HCT116 (cell line): ENCODE measurements around the gene RAB42. TPM values are rescaled to one million over a fixed set of nuclear protein-coding genes. Genes with fewer than 3 reads are reported as not detected.

Experiments
- ATAC-seq: fragments of 200-7000 bp; cut with Tn5 transposase; 2 replicates; pipeline ENCODE4 v1.9.1; 2020; ENCODE audit warnings: mild to moderate bottlenecking, moderate library complexity
- BruUV-seq: library from RNA; stranded (reverse); fragments of 400-500 nt; replicated peaks from 2 replicates; lab custom pipeline; 2021; lab: Mats Ljungman, UMichigan
- CTCF ChIA-PET: fragments of 300-600 bp; sonication (Branson Sonifier 250); formaldehyde crosslinking; loops from one replicate; lab custom pipeline; 2021; ENCODE audit warnings: antibody characterized with exemption; lab: Charles Lee
- POLR2A ChIA-PET: fragments of 300-600, 350-600 bp; sonication (Branson Sonifier 250); formaldehyde crosslinking; loops from one replicate; lab custom pipeline; 2021; ENCODE audit warnings: antibody characterized with exemption; lab: Charles Lee
- RAD21 ChIA-PET, 2 experiments: fragments of 300-600 bp; sonication (Branson Sonifier 250); formaldehyde crosslinking; loops; one replicate each; lab custom pipeline; 2023; ENCODE audit warnings: low total read pairs in 2 of 2; ENCODE audit not compliant: uncharacterized antibody in 2 of 2, unreplicated experiment in 2 of 2, low non-redundant PET in 1 of 2; lab: Charles Lee
- DNase-seq: peaks from one replicate; pipeline ENCODE4 v3.0.0-alpha.2; 2010; ENCODE audit warnings: low read depth, low spot score
- H2AFZ ChIP-seq: fragments of 200-600 bp; shearing (Covaris generic), sonication (generic); 2 replicates; pipeline ENCODE4 v1.6.1; 2017; ENCODE audit warnings: low read depth, mixed run types, mixed read lengths, antibody characterized with exemption, low read length; ENCODE audit not compliant: poor library complexity, severe bottlenecking
- H3K27ac ChIP-seq: 2 replicates; pipeline ENCODE4 v1.5.1; 2012; ENCODE audit warnings: low read depth, low read length
- H3K27me3 ChIP-seq: fragments of 200-600 bp; sonication (generic); 2 replicates; pipeline ENCODE4 v1.6.1; 2016; ENCODE audit warnings: mixed run types, low read length, mixed read lengths; ENCODE audit not compliant: insufficient read depth
- H3K36me3 ChIP-seq, 2 experiments: fragments of 200-500 bp in 1 of 2; fragments of 200-600 bp in 1 of 2; sonication (Bioruptor generic) in 1 of 2; sonication (generic) in 1 of 2; 2 replicates each; pipeline versions ENCODE4 v1.5.1 to v1.6.1; 2014 to 2016; ENCODE audit warnings: low read length in 2 of 2, inconsistent platforms in 1 of 2, mixed read lengths in 1 of 2, mixed run types in 1 of 2; ENCODE audit not compliant: insufficient read depth in 2 of 2, control insufficient read depth in 1 of 2
- H3K4me1 ChIP-seq, 2 experiments: fragments of 200-600 bp in 1 of 2; sonication (generic) in 1 of 2; 2 replicates each; pipeline versions ENCODE4 v1.5.1 to v1.6.1; 2012 to 2017; ENCODE audit warnings: low read length in 2 of 2, inconsistent platforms in 1 of 2, mild to moderate bottlenecking in 1 of 2, mixed read lengths in 1 of 2, mixed run types in 1 of 2, moderate library complexity in 1 of 2; ENCODE audit not compliant: insufficient read depth in 2 of 2, control insufficient read depth in 1 of 2
- H3K4me2 ChIP-seq: fragments of 200-600 bp; sonication (generic); 2 replicates; pipeline ENCODE4 v1.6.1; 2017; ENCODE audit warnings: mixed run types, low read length, mixed read lengths
- H3K4me3 ChIP-seq, 2 experiments: fragments of 200-600 bp in 1 of 2; sonication (generic) in 1 of 2; replicated peaks in 1 of 2; 2 replicates each; pipeline ENCODE4 v1.5.1; 2011 to 2016; ENCODE audit warnings: low read length in 2 of 2, control low read depth in 1 of 2, low read depth in 1 of 2, mild to moderate bottlenecking in 1 of 2, mixed read lengths in 1 of 2, mixed run types in 1 of 2
- H3K79me2 ChIP-seq: fragments of 200-600 bp; sonication (generic); 2 replicates; pipeline ENCODE4 v1.6.1; 2017; ENCODE audit warnings: mild to moderate bottlenecking, mixed run types, low read length, moderate library complexity, mixed read lengths; ENCODE audit not compliant: insufficient read depth
- H3K9ac ChIP-seq: fragments of 200-600 bp; sonication (generic); 2 replicates; pipeline ENCODE4 v1.6.1; 2016; ENCODE audit warnings: low read length, mixed read lengths
- H3K9me2 ChIP-seq: fragments of 200-600 bp; sonication (generic), shearing (Covaris generic); 2 replicates; pipeline ENCODE4 v1.6.1; 2017; ENCODE audit warnings: mixed run types, mild to moderate bottlenecking, moderate library complexity; ENCODE audit not compliant: insufficient read depth
- H3K9me3 ChIP-seq, 2 experiments: fragments of 200-500 bp in 1 of 2; fragments of 200-600 bp in 1 of 2; sonication (Bioruptor generic) in 1 of 2; sonication (generic) in 1 of 2; 2 replicates each; pipeline ENCODE4 v1.6.1; 2014 to 2017; ENCODE audit warnings: low read length in 2 of 2, mixed read lengths in 2 of 2, inconsistent platforms in 1 of 2, low read depth in 1 of 2, mild to moderate bottlenecking in 1 of 2, mixed run types in 1 of 2, moderate library complexity in 1 of 2; ENCODE audit not compliant: control insufficient read depth in 1 of 2, insufficient read depth in 1 of 2
- H4K20me1 ChIP-seq: fragments of 200-600 bp; sonication (generic), shearing (Covaris generic); 2 replicates; pipeline ENCODE4 v1.6.1; 2017; ENCODE audit warnings: mixed run types, mild to moderate bottlenecking, moderate library complexity; ENCODE audit not compliant: insufficient read depth
- ATF3 ChIP-seq: IDR thresholded peaks from 2 replicates; pipeline ENCODE4 v1.6.1; 2012
- CBX3 ChIP-seq: IDR thresholded peaks from 2 replicates; pipeline ENCODE4 v1.6.1; 2012; ENCODE audit warnings: low read depth
- CTCF ChIP-seq, 3 experiments: fragments of 200-600 bp in 1 of 3; sonication (generic) in 1 of 3; IDR thresholded peaks in 2 of 3; conservative IDR thresholded peaks in 1 of 3; 2 replicates each; pipeline ENCODE4 v1.5.1; 2012 to 2017; ENCODE audit warnings: low read depth in 2 of 3, low read length in 2 of 3, antibody characterized with exemption in 1 of 3, borderline replicate concordance in 1 of 3, control low read depth in 1 of 3, mild to moderate bottlenecking in 1 of 3, mixed read lengths in 1 of 3, mixed run types in 1 of 3, moderate library complexity in 1 of 3; ENCODE audit not compliant: insufficient read depth in 1 of 3
- ELF1 ChIP-seq: IDR thresholded peaks from 2 replicates; pipeline ENCODE4 v1.6.1; 2012; ENCODE audit warnings: low read depth, borderline replicate concordance
- EZH2 ChIP-seq: fragments of 200-600 bp; sonication (generic); IDR thresholded peaks from 2 replicates; pipeline ENCODE4 v1.6.1; 2017; ENCODE audit warnings: antibody characterized with exemption, mixed run types
- EZH2phosphoT487 ChIP-seq: fragments of 200-600 bp; IDR thresholded peaks from 2 replicates; pipeline ENCODE4 v1.6.1; 2018; ENCODE audit warnings: antibody characterized with exemption, borderline replicate concordance
- JUND ChIP-seq: IDR thresholded peaks from 2 replicates; pipeline ENCODE4 v1.6.1; 2012
- MAX ChIP-seq: IDR thresholded peaks from 2 replicates; pipeline ENCODE4 v1.6.1; 2012
- POLR2A ChIP-seq: IDR thresholded peaks from 2 replicates; pipeline ENCODE4 v1.7.0; 2011; ENCODE audit warnings: borderline replicate concordance; ENCODE audit not compliant: insufficient read depth, insufficient read length; ENCODE audit errors: extremely low read depth
- RAD21 ChIP-seq: IDR thresholded peaks from 2 replicates; pipeline ENCODE4 v1.6.1; 2012; ENCODE audit warnings: low read depth, mild to moderate bottlenecking
- REST ChIP-seq: IDR thresholded peaks from 2 replicates; pipeline ENCODE4 v1.6.1; 2012; ENCODE audit warnings: low read depth
- SIN3A ChIP-seq: IDR thresholded peaks from 2 replicates; pipeline ENCODE4 v1.6.1; 2012; ENCODE audit warnings: low read depth
- SP1 ChIP-seq: IDR thresholded peaks from 2 replicates; pipeline ENCODE4 v1.6.1; 2012; ENCODE audit warnings: low read depth
- YY1 ChIP-seq: IDR thresholded peaks from 2 replicates; pipeline ENCODE4 v1.6.1; 2011; ENCODE audit warnings: low read length, low read depth, moderate library complexity, mild to moderate bottlenecking; ENCODE audit not compliant: insufficient replicate concordance; ENCODE audit errors: extremely low read depth
- ZBTB33 ChIP-seq: IDR thresholded peaks from 2 replicates; pipeline ENCODE4 v1.6.1; 2011; ENCODE audit warnings: mild to moderate bottlenecking, low read length, moderate library complexity; ENCODE audit not compliant: insufficient replicate concordance; ENCODE audit errors: extremely low read depth
- ZNF274 ChIP-seq: fragments of 200-500 bp; sonication (Bioruptor generic); IDR thresholded peaks from 2 replicates; pipeline ENCODE4 v1.6.1; 2014; ENCODE audit warnings: mild to moderate bottlenecking, low read depth, low read length, inconsistent platforms
- intact Hi-C: fragments of 100-400 bp; cut with micrococcal nuclease; formaldehyde crosslinking; loops from 2 replicates; pipeline ENCODE4 v1.10.0; 2022
- total RNA-seq: library from RNA; stranded (reverse); gene quantifications from one replicate; pipeline ENCODE4 v1.2.1, GENCODE V29; 2021; ENCODE audit not compliant: unreplicated experiment

RAB42 gene
- total RNA-seq, 1 experiment from 2014 or later, result not detected

GRCh38 chr1:28552758-28553663 lies 39.1 kb upstream of the RAB42 start, which contains the start of gene TRNAU1AP:
TRNAU1AP (plus strand) TSS chr1:28553085; CDS start chr1:28553111, 26 bp downstream.
- peak within 1 kb of the TSS; percentile 90 for H3K27ac ChIP-seq
- H3K36me3 ChIP-seq, result peaks cover 0 to 2% of the 10 kb centered on the region in 2 experiments; a peak in 1 of 4 replicates
- ChIA-PET POLR2A (interaction anchor here (1.1 to 2.2 kb wide), 6 partner anchors 24 to 35 kb away, joined by 3 to 14 read pairs (median 6); no protein-coding TSS in a partner anchor), RAD21 (no interaction called here), CTCF (interaction anchor here (1.0 to 1.4 kb wide), 2 partner anchors 12 to 26 kb away, joined by 3 to 6 read pairs; no protein-coding TSS in a partner anchor)
- no peaks in the 10 kb centered on the region for H3K9me3 ChIP-seq
- DNase-seq, result peak; percentile 91
- H2AFZ ChIP-seq, result peak within 1 kb of the TSS; percentile 89
- no peaks in the 10 kb centered on the region for H4K20me1 ChIP-seq
- peaks cover 6 to 22% of the 10 kb centered on the region in 2 experiments; a peak in 3 of 4 replicates for H3K4me1 ChIP-seq
- H3K9me2 ChIP-seq, result no peaks in the 10 kb centered on the region
- intact Hi-C loops, result loop anchor here (2.0 kb wide), 1 partner anchor 34 kb away; no protein-coding TSS in a partner anchor
- H3K27me3 ChIP-seq, result no peaks in the 10 kb centered on the region
- H3K4me2 ChIP-seq, result peak within 1 kb of the TSS; percentile 96
- peak within 1 kb of the TSS; percentile 85 to 99 for H3K4me3 ChIP-seq
- BruUV-seq, result no TSS peak
- ATAC-seq, result peak; percentile 92
- peaks cover 13% of the 10 kb centered on the region for H3K79me2 ChIP-seq
- peak within 1 kb of the TSS; percentile 96 for H3K9ac ChIP-seq
- TF ChIP-seq ELF1, result peak; percentile 58; the same call in 1 of the 2 replicates
- TF ChIP-seq REST, result no peak
- TF ChIP-seq SIN3A, result peak; percentile 82; the same call in 1 of the 2 replicates
- TF ChIP-seq MAX, result peak; percentile 89
- peak; percentile 78 for TF ChIP-seq POLR2A
- no peak for TF ChIP-seq CTCF (IDR thresholded peaks at IDR 0.05 in 2 of 3, conservative IDR thresholded peaks at IDR 0.05 in 1 of 3; ENCODE audit: borderline replicate concordance in 1 of 3, insufficient read depth in 1 of 3, low read depth in 2 of 3, low read length in 2 of 3)
- TF ChIP-seq YY1, result peak; percentile 94
- TF ChIP-seq ZBTB33, result no peak
- TF ChIP-seq SP1, result peak; percentile 97
- no peak for TF ChIP-seq ZNF274
- TF ChIP-seq ATF3, result no peak
- TF ChIP-seq EZH2, result no peak
- no peak for TF ChIP-seq EZH2phosphoT487
- TF ChIP-seq RAD21, result no peak
- no peak; the same call in 1 of the 2 replicates for TF ChIP-seq CBX3
- peak; percentile 44; the same call in 1 of the 2 replicates for TF ChIP-seq JUND
